IPS-18a (cell line): ENCODE results near the gene COPG2.

Experiments
- H3K27ac ChIP-seq: one replicate; pipeline ENCODE4 v1.5.1; 2013; ENCODE audit warnings: low read length
- H3K27me3 ChIP-seq: one replicate; pipeline ENCODE4 v1.6.1; 2013; ENCODE audit warnings: mild to moderate bottlenecking, low read length; ENCODE audit not compliant: control insufficient read depth, insufficient read depth
- H3K36me3 ChIP-seq: one replicate; pipeline ENCODE4 v1.6.1; 2013; ENCODE audit warnings: low read depth, low read length; ENCODE audit not compliant: control insufficient read depth
- H3K4me1 ChIP-seq: one replicate; pipeline ENCODE4 v1.6.1; 2013; ENCODE audit warnings: low read depth, low read length; ENCODE audit not compliant: control insufficient read depth
- H3K4me3 ChIP-seq: one replicate; pipeline ENCODE4 v1.5.1; 2013; ENCODE audit warnings: low read length
- H3K9ac ChIP-seq: one replicate; pipeline ENCODE4 v1.6.1; 2013; ENCODE audit warnings: mild to moderate bottlenecking, low read length, moderate library complexity
- H3K9me3 ChIP-seq: one replicate; pipeline ENCODE4 v1.6.1; 2013; ENCODE audit warnings: low read depth, low read length; ENCODE audit not compliant: control insufficient read depth

The COPG2 gene

DNA sequence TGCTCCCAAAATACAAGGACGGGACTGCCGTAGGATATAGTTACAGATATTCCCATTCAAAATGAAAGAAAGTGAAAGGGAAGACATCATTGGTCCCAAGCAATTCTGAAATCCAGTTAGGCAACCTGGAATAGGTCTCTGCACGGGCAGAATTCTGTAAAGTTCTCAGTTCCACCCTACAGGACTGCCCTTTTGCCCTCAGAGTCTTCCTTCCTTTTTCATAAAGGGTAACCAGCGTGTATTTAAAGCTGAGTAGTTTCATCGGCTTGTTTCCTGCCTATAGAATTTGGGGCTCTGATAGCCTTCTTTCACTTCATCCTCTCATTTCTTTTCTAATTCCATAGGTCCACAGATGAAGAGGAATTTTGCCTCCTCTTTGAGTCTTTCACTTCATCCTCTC lies 20.0 kb downstream of the COPG2 start:
- Histone ChIP-seq H3K36me3 (peaks cover 11% of the 10 kb centered on the region), H3K27ac (no peak overlapping the region), H3K9ac (no peak overlapping the region)

GRCh38 chr7:130642383-130642782 lies 26.2 kb downstream of the COPG2 start:
- Histone ChIP-seq H3K27ac (no peak overlapping the region), H3K4me3 (no peak overlapping the region), H3K4me1 (no peaks in the 10 kb centered on the region), H3K9ac (no peak overlapping the region), H3K36me3 (peaks cover 9% of the 10 kb centered on the region), H3K9me3 (no peaks in the 10 kb centered on the region), H3K27me3 (no peaks in the 10 kb centered on the region)

More for the DNA sequence above, 20.0 kb downstream of the COPG2 start:
- Histone ChIP-seq H3K9me3 (no peaks in the 10 kb centered on the region), H3K4me3 (no peak overlapping the region), H3K27me3 (no peaks in the 10 kb centered on the region), H3K4me1 (no peaks in the 10 kb centered on the region)

DNA sequence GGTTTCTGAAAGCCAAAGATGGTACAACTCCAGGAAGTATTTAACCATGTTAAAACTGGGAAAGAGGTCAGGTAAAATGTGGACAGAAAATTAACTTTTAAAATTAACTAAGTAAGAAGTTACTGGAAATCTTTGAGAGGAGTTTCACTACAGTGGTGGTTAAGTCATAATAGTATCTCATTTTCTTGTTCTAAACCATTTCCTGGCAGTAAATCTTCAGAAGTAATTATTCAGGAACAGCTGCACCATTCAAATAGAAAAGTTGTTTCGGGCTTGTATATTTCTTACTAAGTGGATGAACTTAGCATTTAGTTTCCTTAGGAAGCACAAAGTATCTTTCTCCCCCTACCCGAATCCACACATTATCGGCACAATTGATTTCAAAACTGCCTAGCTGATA lies 27.1 kb downstream of the COPG2 start:
- Histone ChIP-seq H3K27me3 (no peaks in the 10 kb centered on the region), H3K4me1 (no peaks in the 10 kb centered on the region), H3K36me3 (peaks cover 9% of the 10 kb centered on the region), H3K9me3 (no peaks in the 10 kb centered on the region), H3K4me3 (no peak overlapping the region), H3K9ac (no peak overlapping the region), H3K27ac (no peak overlapping the region)

DNA sequence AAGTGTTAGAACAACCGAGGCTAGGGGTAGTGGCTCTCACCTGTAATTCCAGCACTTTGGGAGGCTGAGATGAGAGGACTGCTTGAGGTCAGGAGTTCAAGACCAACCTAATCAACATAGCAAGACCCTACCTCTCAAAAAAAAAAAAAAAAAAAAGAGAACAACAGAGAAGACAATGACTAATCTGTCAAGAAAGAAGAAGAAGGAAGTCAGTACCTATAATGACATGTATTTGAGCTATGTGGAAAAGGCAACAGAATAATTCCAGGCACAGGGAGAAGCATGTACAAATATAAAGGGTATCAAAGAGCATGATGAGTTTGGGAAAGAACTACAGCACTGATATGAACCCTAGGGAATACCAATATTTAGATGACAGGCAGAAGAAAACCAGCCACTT lies 27.5 kb downstream of the COPG2 start:
- Histone ChIP-seq H3K9me3 (no peaks in the 10 kb centered on the region), H3K4me1 (no peaks in the 10 kb centered on the region), H3K9ac (no peak overlapping the region), H3K4me3 (no peak overlapping the region), H3K27ac (no peak overlapping the region), H3K36me3 (peaks cover 9% of the 10 kb centered on the region), H3K27me3 (no peaks in the 10 kb centered on the region)

- Histone ChIP-seq H3K9me3 (no peaks in the 10 kb centered on the region), H3K9ac (no peak overlapping the region), H3K27me3 (no peaks in the 10 kb centered on the region), H3K4me1 (no peaks in the 10 kb centered on the region), H3K36me3 (peaks cover 6% of the 10 kb centered on the region), H3K4me3 (no peak overlapping the region), H3K27ac (no peak overlapping the region)
Observed at GRCh38 chr7:130639388-130639787, 29.2 kb downstream of the COPG2 start.

DNA sequence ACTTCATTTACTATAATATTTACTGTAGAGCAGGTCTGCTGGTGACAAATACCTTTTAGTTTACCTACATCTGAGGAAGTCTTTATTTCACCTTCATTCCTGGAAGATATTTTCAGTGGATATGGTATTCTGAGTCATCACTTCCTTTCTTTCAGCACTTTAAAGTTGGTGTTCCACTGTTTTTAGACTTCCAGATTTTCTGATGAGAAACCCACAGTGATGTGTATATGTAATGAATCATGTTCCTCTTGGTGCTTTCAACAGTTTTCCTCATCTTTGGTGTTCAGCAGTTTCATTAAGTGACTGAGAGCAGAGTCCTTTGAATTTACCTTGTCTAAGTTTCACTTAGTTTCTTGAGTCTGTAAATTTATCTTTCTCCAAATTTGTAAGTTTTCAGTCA lies 36.4 kb downstream of the COPG2 start:
- Histone ChIP-seq H3K4me1 (no peaks in the 10 kb centered on the region), H3K36me3 (no peaks in the 10 kb centered on the region), H3K27ac (no peak overlapping the region), H3K27me3 (no peaks in the 10 kb centered on the region), H3K9ac (no peak overlapping the region), H3K9me3 (peaks cover 5% of the 10 kb centered on the region), H3K4me3 (no peak overlapping the region)

DNA sequence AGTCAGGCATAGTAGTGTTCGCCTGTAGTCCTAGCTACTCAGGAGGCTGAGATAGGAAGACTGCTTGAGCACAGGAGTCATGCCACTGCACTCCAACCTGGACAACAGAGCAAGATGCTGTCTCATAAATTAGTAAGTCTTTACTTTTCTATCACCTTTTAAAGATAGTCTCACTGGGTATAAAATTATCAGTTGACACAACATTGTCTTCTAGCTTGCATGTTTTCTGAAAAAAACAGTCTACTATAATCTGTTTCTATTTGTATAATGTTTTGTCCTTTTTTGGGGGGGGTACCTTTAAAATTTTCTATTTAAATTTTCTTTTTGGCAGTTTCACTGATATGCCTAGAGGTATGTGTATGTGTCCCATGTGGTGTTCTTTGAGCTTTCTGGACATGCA lies 39.6 kb downstream of the COPG2 start:
- H3K36me3 ChIP-seq, result no peaks in the 10 kb centered on the region
- no peak overlapping the region for H3K27ac ChIP-seq
- H3K9me3 ChIP-seq, result peaks cover 5% of the 10 kb centered on the region

DNA sequence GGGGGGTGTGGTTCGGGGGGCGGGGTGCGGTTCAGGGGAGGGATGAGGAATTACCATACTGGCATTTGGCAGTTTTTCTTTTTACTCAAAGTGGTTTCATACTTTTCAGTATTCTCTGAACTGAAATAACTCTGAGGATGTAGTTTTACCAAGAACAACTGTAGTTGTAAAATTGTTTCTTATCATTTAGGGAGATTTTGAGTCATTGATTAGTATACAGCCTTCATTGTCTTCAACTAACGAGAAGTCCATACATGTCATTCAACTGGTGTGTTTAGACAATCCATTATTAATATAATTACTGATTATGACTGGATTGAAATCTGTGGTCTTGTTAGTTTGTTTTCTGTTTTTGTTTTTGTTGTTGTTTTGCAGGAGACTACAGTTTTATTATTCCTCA lies 40.8 kb downstream of the COPG2 start:
- Histone ChIP-seq H3K4me3 (no peak overlapping the region), H3K36me3 (no peaks in the 10 kb centered on the region), H3K9me3 (peaks cover 5% of the 10 kb centered on the region), H3K27ac (no peak overlapping the region), H3K4me1 (no peaks in the 10 kb centered on the region), H3K27me3 (no peaks in the 10 kb centered on the region), H3K9ac (no peak overlapping the region)

More for the DNA sequence above, 39.6 kb downstream of the COPG2 start:
- H3K27me3 ChIP-seq, result no peaks in the 10 kb centered on the region
- no peak overlapping the region for H3K4me3 ChIP-seq
- H3K4me1 ChIP-seq, result no peaks in the 10 kb centered on the region
- no peak overlapping the region for H3K9ac ChIP-seq

- Histone ChIP-seq H3K27ac (no peak overlapping the region), H3K36me3 (no peaks in the 10 kb centered on the region), H3K27me3 (no peaks in the 10 kb centered on the region)
Observed at GRCh38 chr7:130622866-130623265, 45.7 kb downstream of the COPG2 start.

DNA sequence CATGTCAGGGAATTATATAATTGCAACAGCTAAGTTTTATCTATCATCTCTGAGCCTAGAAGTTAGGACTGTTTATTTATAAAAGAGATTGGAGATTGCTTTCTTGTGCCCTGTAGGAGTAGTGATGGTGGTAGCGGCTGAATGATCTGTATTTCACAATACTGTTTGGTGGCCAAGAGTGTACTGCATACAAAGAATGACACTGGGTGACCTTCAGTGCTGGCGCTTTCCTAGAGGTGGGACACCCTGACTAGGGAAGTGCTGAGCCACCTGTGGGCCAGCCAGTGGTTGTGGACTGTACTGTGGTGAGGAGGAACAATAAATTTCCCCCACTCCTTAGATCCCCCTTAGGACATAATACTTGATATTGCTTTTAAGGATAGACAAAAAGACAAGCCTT lies 53.0 kb downstream of the COPG2 start:
- Histone ChIP-seq H3K36me3 (peaks cover 38% of the 10 kb centered on the region), H3K9me3 (no peaks in the 10 kb centered on the region), H3K27ac (no peak overlapping the region), H3K4me3 (no peak overlapping the region), H3K27me3 (no peaks in the 10 kb centered on the region), H3K4me1 (no peaks in the 10 kb centered on the region), H3K9ac (no peak overlapping the region)

More at GRCh38 chr7:130622866-130623265, 45.7 kb downstream of the COPG2 start:
- no peak overlapping the region for H3K4me3 ChIP-seq
- no peak overlapping the region for H3K9ac ChIP-seq
- H3K9me3 ChIP-seq, result no peaks in the 10 kb centered on the region
- H3K4me1 ChIP-seq, result no peaks in the 10 kb centered on the region

DNA sequence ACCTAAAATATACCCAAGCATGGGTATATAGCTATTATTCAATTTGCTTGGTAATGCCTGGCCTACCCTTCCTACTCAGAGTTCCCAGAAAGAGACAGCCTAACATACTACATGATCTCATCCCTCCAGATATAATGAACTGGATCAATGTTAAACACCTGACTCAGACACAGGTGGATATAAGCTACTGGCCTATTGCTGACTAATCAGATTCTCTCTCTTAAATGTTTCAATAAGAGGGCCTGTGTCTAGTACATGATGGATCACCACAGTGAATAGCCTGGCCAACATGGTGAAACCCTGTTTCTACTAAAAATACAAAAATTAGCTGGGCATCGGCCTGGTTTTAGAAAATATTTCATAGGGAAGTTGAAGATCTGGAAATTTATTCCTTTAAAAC lies 54.1 kb downstream of the COPG2 start:
- Histone ChIP-seq H3K9ac (no peak overlapping the region), H3K4me1 (no peaks in the 10 kb centered on the region), H3K27ac (no peak overlapping the region), H3K27me3 (no peaks in the 10 kb centered on the region), H3K9me3 (no peaks in the 10 kb centered on the region), H3K36me3 (peaks cover 44% of the 10 kb centered on the region), H3K4me3 (no peak overlapping the region)

DNA sequence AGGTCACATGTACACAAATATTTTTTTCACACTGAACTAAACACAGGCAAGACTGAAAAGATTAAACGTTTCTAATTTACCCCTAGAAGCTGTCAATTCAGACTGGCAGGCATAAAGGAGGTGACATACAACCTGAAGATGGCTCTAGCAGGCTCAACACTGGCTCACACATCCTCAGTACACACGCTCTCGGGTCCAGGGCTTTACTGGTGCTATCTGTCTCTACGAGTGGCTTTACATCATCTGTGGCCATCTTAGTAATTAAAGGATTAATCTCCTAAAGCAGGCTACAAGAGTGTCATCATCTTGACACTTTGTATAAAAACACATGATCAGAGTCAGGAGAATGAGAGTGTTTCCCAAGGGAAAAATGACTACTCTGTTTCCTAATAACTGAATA lies 57.3 kb downstream of the COPG2 start:
- Histone ChIP-seq H3K27ac (no peak overlapping the region), H3K4me3 (no peak overlapping the region), H3K9ac (no peak overlapping the region), H3K4me1 (no peaks in the 10 kb centered on the region), H3K27me3 (no peaks in the 10 kb centered on the region), H3K36me3 (peaks cover 46% of the 10 kb centered on the region), H3K9me3 (no peaks in the 10 kb centered on the region)
